Transverse colon (tissue), 4 donors: Measurements from ENCODE around the gene KRT14. TPM values are rescaled to one million over a fixed set of nuclear protein-coding genes. Genes with fewer than 3 reads are reported as not detected.

Experiments used
- DNase-seq: peaks from one replicate; pipeline ENCODE4 v3.0.0-alpha.2; 2019
- H3K27ac ChIP-seq, 4 donors: fragments of 200-600 bp; sonication (generic); 2 replicates each; pipeline ENCODE4 v1.5.1; 2016 to 2018; ENCODE audit warnings: inconsistent platforms in 4 of 4
- H3K27me3 ChIP-seq: fragments of 200-600 bp; sonication (generic); 2 replicates; pipeline ENCODE4 v1.5.1; 2017; ENCODE audit warnings: inconsistent platforms
- H3K36me3 ChIP-seq, 4 donors: fragments of 200-600 bp; sonication (generic); 2 replicates each; pipeline ENCODE4 v1.5.1; 2017 to 2019; ENCODE audit warnings: inconsistent platforms in 4 of 4
- H3K4me1 ChIP-seq, 4 donors: fragments of 200-600 bp; sonication (generic); 2 replicates each; pipeline ENCODE4 v1.5.1; 2017 to 2020; ENCODE audit warnings: inconsistent platforms in 4 of 4
- H3K4me3 ChIP-seq, 4 donors: fragments of 200-600 bp; sonication (generic); 1 replicate in 1 of 4; 2 replicates in 3 of 4; pipeline versions ENCODE4 v1.5.1 to v1.6.1; 2017 to 2019; ENCODE audit warnings: inconsistent platforms in 4 of 4
- H3K9me3 ChIP-seq, 2 donors: fragments of 200-600 bp; sonication (generic); 2 replicates each; pipeline ENCODE4 v1.5.1; 2017 to 2019; ENCODE audit warnings: inconsistent platforms in 2 of 2
- EP300 ChIP-seq: sonication (generic); formaldehyde crosslinking; IDR thresholded peaks from one replicate; pipeline ENCODE4 v1.6.1; 2017; ENCODE audit warnings: antibody characterized with exemption, low read depth
- POLR2A ChIP-seq: fragments of 450-650 bp; IDR thresholded peaks from one replicate; pipeline ENCODE4 v1.6.1; 2016; ENCODE audit warnings: antibody characterized with exemption, mild to moderate bottlenecking, moderate library complexity
- POLR2AphosphoS5 ChIP-seq, 3 donors: sonication (generic); formaldehyde crosslinking; IDR thresholded peaks; one replicate each; pipeline ENCODE4 v1.6.1; 2016; ENCODE audit warnings: antibody characterized with exemption in 3 of 3
- WGBS, 2 donors: methylation state at CpG; one replicate each; pipeline ENCODE4 v1.1.5; 2018; ENCODE audit warnings: low coverage in 1 of 2; 5-methylcytosine and 5-hydroxymethylcytosine counted together
- in situ Hi-C, 4 donors: fragments of 200-750 bp; cut with MboI; loops; one replicate each; pipeline versions ENCODE4 v1.15.0 to v1.15.1; 2017; ENCODE audit warnings: low sequenced_read_pairs in 3 of 4, low pct_ligation_motif_present in 1 of 4, low pct_unique_long_range_greater_than_20kb in 1 of 4
- intact Hi-C: fragments of 100-400 bp; cut with DNase I; formaldehyde crosslinking; loops from one replicate; pipeline ENCODE4 v1.15.1; 2023; ENCODE audit warnings: low total_unique reads
- total RNA-seq, 4 donors: library from RNA; depleted of rRNA; stranded (reverse); fragments of >200 nt; gene quantifications; one replicate each; pipeline ENCODE4 v1.1.0, GENCODE V29; 2016
- TF ChIP-seq, protein P1 (sequence below), 5 experiments: fragments of 200-600 bp in 3 of 5; fragments of 450-650 bp in 2 of 5; sonication (generic) in 3 of 5; IDR thresholded peaks; 1 replicate in 2 of 5; 2 replicates in 3 of 5; pipeline ENCODE4 v1.5.1; 2016 to 2017; ENCODE audit warnings: antibody characterized with exemption in 5 of 5, inconsistent platforms in 3 of 5, mild to moderate bottlenecking in 2 of 5, moderate library complexity in 1 of 5

Gene KRT14
- total RNA-seq, 4 donors from 2014 or later, result 0.32 to 0.68 TPM; not detected in 2

DNA sequence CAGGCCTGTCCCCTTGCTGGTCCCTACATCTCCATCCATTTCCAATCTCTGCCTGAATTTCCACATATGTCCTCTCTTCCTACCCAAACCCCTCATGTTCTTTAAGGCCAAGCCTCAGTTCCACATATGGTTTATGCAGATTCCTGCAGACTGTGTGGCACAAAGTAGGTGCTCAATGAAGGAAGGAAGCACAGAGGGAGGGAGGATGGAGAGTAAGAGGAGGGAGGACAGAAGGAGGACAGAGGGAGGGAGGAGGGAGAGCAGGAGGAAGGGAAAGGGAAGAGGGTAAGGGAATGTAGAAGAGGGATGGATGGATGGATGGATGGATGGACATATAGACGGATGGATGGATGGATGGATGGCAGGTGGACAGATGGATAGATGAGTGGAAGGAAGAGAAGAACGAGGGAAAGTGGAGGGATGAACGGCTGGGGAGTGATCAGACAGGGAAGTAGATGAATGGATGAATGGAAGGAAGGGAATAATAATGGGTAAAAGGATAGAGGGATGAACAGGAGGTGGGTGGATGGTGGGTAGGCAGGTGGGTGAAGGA lies 7.7 kb upstream of the KRT14 start:
- Histone ChIP-seq H3K4me1 (no peaks in the 10 kb centered on the region), H3K9me3 (no peaks in the 10 kb centered on the region), H3K27me3 (peaks cover 3% of the 10 kb centered on the region), H3K36me3 (no peaks in the 10 kb centered on the region), H3K27ac (no peak overlapping the region), H3K4me3 (no peak overlapping the region)
- no peak for DNase-seq
- no peak for TF ChIP-seq EP300
- TF ChIP-seq POLR2AphosphoS5 (IDR thresholded peaks at IDR 0.05), result no peak
- no peak for TF ChIP-seq POLR2A
- TF ChIP-seq, protein P1, sequence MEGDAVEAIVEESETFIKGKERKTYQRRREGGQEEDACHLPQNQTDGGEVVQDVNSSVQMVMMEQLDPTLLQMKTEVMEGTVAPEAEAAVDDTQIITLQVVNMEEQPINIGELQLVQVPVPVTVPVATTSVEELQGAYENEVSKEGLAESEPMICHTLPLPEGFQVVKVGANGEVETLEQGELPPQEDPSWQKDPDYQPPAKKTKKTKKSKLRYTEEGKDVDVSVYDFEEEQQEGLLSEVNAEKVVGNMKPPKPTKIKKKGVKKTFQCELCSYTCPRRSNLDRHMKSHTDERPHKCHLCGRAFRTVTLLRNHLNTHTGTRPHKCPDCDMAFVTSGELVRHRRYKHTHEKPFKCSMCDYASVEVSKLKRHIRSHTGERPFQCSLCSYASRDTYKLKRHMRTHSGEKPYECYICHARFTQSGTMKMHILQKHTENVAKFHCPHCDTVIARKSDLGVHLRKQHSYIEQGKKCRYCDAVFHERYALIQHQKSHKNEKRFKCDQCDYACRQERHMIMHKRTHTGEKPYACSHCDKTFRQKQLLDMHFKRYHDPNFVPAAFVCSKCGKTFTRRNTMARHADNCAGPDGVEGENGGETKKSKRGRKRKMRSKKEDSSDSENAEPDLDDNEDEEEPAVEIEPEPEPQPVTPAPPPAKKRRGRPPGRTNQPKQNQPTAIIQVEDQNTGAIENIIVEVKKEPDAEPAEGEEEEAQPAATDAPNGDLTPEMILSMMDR (IDR thresholded peaks at IDR 0.05), result no peak
- 34 to 61% methylated on average over 3 of the region's 3 CpGs for WGBS, 2 donors
- in situ Hi-C loops (no loop called here), intact Hi-C loops (no loop called here)

DNA sequence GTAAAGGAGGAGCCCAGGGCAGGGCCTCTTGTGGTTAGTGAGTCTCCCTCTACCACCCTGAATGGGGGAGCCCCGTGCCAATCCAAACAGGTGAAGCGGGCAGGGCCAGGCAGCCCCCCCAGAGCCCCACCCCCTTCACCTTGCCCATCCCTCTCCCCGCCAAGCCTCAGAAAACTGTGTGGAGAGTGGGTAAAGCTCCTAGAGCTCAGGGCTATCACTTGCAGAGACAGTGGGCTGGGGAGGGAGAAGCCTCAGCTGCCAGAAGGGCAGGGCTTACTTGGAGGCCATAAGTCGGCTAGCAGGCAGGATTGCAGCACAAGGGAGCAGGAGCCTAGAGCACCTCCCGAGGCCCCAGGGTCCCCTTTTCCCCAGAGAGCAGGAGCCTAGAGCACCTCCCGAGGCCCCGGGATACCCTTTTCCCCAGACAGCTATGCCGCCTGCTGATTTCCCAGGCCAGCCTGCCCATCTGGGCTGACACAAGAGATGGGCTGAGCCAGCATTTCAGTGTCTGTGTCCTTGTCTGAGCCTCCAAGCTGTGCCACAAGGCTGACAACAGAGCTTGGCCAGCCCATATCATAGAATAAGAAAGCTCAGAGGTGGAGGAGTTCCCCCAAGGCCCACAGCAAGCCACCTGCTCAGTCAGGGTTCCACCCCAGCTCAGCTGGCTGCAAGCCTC lies 6.7 kb upstream of the KRT14 start:
- H3K4me1 ChIP-seq, result no peaks in the 10 kb centered on the region
- H3K27ac ChIP-seq, result no peak overlapping the region
- peaks cover 3% of the 10 kb centered on the region for H3K27me3 ChIP-seq
- no peak overlapping the region for H3K4me3 ChIP-seq
- in situ Hi-C loops (no loop called here), intact Hi-C loops (no loop called here)
- WGBS, 2 donors, result 50% methylated on average over 5 of the region's 8 CpGs; no CpG with 5 or more reads in 1 of the 2 donors
- no peaks in the 10 kb centered on the region for H3K36me3 ChIP-seq
- no peaks in the 10 kb centered on the region for H3K9me3 ChIP-seq
- no peak for DNase-seq
- TF ChIP-seq EP300, result no peak

DNA sequence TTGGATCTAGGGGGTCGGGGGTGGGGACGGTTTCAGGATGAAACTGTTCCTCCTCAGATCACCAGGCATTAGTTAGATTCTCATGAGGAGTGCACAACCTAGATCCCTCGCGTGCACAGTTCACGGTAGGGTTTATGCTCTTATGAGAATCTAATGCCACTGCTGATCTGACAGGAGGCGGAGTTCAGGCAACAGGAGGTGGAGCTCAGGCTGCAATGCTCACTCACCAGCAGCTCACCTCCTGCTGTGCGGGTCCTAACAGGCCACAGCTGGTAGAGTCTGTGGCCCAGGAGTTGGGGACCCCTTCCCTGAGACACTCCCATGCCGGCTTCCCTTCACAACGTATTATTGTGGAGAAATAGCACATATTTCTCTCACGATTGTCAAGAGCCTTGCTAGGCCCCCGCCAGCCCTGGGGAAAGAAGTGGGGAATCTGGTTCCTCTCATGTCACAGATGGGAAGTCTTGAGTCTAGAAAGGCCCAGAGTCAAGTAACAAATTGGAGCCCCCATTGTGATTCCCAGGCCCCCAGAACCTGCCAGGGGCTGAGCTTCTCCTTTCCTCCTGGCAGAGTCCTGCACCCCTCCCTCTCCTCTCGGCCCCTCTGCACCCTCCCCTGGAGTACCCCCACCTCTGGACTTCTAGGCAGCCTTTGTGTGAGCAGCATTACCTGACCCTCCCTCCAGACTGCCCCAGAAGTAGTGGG lies 6.1 kb upstream of the KRT14 start:
- H3K4me3 ChIP-seq, result no peak overlapping the region
- DNase-seq, result no peak
- H3K9me3 ChIP-seq, result no peaks in the 10 kb centered on the region
- H3K27me3 ChIP-seq, result peaks cover 3% of the 10 kb centered on the region
- in situ Hi-C loops (no loop called here), intact Hi-C loops (no loop called here)
- no peak overlapping the region for H3K27ac ChIP-seq
- WGBS, 2 donors, result 75% methylated on average over 12 of the region's 12 CpGs; no CpG with 5 or more reads in 1 of the 2 donors
- no peak for TF ChIP-seq POLR2AphosphoS5 (IDR thresholded peaks at IDR 0.05)
- TF ChIP-seq, protein P1 (IDR thresholded peaks at IDR 0.05), result no peak
- no peak for TF ChIP-seq EP300
- no peak for TF ChIP-seq POLR2A
- no peaks in the 10 kb centered on the region for H3K4me1 ChIP-seq
- no peaks in the 10 kb centered on the region for H3K36me3 ChIP-seq

DNA sequence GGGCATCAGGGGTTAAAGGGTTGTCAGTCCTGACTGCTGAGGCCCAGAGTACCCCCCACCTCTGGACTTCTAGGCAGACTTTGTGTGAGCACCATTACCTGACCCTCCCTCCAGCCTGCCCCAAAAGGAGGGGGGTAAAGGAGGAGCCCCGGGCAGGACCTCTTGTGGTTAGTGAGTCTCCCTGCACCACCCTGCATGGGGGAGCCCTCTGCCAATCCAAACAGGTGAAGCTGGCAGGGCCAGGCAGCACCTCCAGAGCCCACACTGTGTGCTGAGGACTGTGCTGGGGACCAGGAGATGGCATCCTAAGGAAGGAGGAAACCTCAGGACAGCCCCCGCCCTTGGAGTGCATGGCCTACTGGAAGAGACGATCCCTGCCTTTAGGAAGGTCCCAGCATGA lies 2.6 kb upstream of the KRT14 start:
- Histone ChIP-seq H3K27ac (no peak overlapping the region), H3K27me3 (peaks cover 3% of the 10 kb centered on the region), H3K36me3 (no peaks in the 10 kb centered on the region), H3K9me3 (no peaks in the 10 kb centered on the region), H3K4me1 (no peaks in the 10 kb centered on the region), H3K4me3 (no peak overlapping the region)
- in situ Hi-C loops, result no loop called here
- TF ChIP-seq, protein P1 (IDR thresholded peaks at IDR 0.05), result no peak
- TF ChIP-seq EP300 (no peak), POLR2AphosphoS5 (IDR thresholded peaks at IDR 0.05) (no peak), POLR2A (no peak)
- DNase-seq, result no peak
- WGBS, 2 donors, result 62 to 77% methylated on average over 2 to 3 of the region's 3 CpGs
- intact Hi-C loops, result no loop called here
